Neural crest cell (in vitro differentiated cells): ENCODE data around the gene PIAS1. TPM values are rescaled to one million over a fixed set of nuclear protein-coding genes. Genes with fewer than 3 reads are reported as not detected.
A peak's percentile ranks its signal among the peaks of the same experiment; 100 is the strongest.
"Not testable (repeated sequence)": the region's sequence is repeated elsewhere in the genome, so short reads cannot be mapped to it uniquely, and the experiment has no call there.

ENCODE experiments used
- DNase-seq: peaks from one replicate; pipeline ENCODE4 v3.0.0; 2021; ENCODE audit warnings: low read depth, mixed read lengths, low spot score
- H3K27ac Mint-ChIP-seq: one replicate; pipeline ENCODE4 v1.8.0; 2021; ENCODE audit warnings: mild to moderate bottlenecking, mixed read lengths; ENCODE audit not compliant: unreplicated experiment
- H3K27me3 Mint-ChIP-seq: 2 replicates; pipeline ENCODE4 v1.8.0; 2021; ENCODE audit warnings: low read depth, mild to moderate bottlenecking, mixed read lengths
- H3K36me3 Mint-ChIP-seq: 2 replicates; pipeline ENCODE4 v1.8.0; 2021; ENCODE audit warnings: low read depth, mild to moderate bottlenecking, mixed read lengths
- H3K4me1 Mint-ChIP-seq: 2 replicates; pipeline ENCODE4 v1.8.0; 2021; ENCODE audit warnings: mixed read lengths
- H3K4me3 Mint-ChIP-seq: one replicate; pipeline ENCODE4 v1.8.0; 2021; ENCODE audit warnings: mild to moderate bottlenecking, mixed read lengths
- H3K9me3 Mint-ChIP-seq: 2 replicates; pipeline ENCODE4 v1.8.0; 2021; ENCODE audit warnings: mixed read lengths
- total RNA-seq: library from RNA; stranded (reverse); gene quantifications from 2 replicates; pipeline ENCODE4 v1.2.1, GENCODE V29; 2021
- TF ChIP-seq, protein P1 (sequence below): fragments of 200-600 bp; sonication (generic); conservative IDR thresholded peaks from 2 replicates; pipeline ENCODE4 v1.5.0; 2021; ENCODE audit warnings: antibody characterized with exemption, mild to moderate bottlenecking

PIAS1 gene
- total RNA-seq, 1 donor from 2014 or later: 41.3 TPM

DNA sequence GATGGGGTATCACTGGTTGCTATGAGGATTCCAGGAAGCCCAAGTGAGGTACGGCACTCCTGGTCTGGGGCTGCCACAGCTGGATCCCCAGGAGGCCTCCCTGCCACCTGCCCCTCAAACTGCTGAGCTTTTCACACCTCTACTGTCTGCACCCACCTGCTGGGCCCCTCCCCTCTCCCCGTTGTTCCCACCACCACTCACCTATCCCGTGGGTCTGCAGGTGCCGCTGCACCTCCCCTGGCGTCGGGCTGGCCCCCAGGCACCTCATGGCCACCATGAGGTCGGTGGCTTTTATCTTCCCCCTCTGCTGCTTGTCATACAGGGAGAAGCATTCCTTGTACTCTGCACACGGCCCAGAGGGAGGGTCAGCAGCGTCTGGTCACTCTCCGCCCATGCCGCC is 145.2 kb downstream of the PIAS1 start:
- H3K36me3 Mint-ChIP-seq: peaks cover 9% of the 10 kb centered on the region
- DNase-seq: no peak
- no peak overlapping the region for H3K4me3 Mint-ChIP-seq
- TF ChIP-seq, protein P1, sequence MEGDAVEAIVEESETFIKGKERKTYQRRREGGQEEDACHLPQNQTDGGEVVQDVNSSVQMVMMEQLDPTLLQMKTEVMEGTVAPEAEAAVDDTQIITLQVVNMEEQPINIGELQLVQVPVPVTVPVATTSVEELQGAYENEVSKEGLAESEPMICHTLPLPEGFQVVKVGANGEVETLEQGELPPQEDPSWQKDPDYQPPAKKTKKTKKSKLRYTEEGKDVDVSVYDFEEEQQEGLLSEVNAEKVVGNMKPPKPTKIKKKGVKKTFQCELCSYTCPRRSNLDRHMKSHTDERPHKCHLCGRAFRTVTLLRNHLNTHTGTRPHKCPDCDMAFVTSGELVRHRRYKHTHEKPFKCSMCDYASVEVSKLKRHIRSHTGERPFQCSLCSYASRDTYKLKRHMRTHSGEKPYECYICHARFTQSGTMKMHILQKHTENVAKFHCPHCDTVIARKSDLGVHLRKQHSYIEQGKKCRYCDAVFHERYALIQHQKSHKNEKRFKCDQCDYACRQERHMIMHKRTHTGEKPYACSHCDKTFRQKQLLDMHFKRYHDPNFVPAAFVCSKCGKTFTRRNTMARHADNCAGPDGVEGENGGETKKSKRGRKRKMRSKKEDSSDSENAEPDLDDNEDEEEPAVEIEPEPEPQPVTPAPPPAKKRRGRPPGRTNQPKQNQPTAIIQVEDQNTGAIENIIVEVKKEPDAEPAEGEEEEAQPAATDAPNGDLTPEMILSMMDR: no peak
- peaks cover 29% of the 10 kb centered on the region for H3K4me1 Mint-ChIP-seq
- peaks cover 3% of the 10 kb centered on the region for H3K27me3 Mint-ChIP-seq
- no peaks in the 10 kb centered on the region for H3K9me3 Mint-ChIP-seq
- H3K27ac Mint-ChIP-seq: no peak overlapping the region

DNA sequence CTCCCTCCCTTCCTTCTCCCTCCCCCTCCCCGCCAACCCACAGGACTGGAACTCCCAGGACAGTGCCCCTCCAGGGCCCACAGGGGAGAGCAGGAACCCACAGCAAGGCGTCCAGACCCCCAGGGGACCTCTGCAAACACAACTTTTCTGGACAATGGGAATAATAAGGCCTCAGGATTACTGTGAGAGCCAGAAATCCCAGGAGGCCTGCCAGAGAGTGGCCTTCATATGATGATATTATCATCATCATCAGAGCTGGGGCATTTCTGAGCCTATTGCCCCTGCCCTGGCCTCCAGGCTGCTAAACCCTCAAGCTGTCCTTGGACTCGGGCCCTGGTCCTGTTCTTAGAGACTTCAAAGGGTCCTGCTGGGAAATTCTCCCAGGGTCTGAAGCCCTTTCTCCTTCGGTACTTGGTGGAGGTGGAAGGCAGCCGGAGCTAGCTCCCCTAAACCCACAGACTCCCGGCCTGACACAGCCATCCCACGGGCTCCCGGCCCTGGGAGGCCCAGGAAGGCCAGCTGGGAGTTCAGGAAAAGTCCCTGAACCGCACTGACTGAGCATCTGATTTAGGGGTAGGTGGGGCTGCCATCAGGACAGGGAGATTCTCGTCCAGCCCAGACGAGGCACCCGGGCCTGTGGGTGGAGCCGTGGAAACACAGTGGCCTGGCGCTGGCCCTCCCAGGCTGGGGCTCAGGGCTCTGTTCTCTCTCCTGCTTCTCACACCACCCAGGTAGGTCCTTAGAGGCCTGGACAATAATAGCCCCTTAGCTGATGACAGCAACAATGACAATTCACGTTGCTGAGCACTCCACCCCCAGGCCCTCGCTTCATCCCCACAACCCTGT is 146.1 kb downstream of the PIAS1 start:
- no peak for DNase-seq
- TF ChIP-seq, protein P1: no peak
- Mint-ChIP-seq H3K9me3 (no peaks in the 10 kb centered on the region), H3K27ac (no peak overlapping the region), H3K27me3 (no peaks in the 10 kb centered on the region), H3K4me1 (peaks cover 22% of the 10 kb centered on the region), H3K4me3 (no peak overlapping the region), H3K36me3 (peaks cover 3% of the 10 kb centered on the region)

DNA sequence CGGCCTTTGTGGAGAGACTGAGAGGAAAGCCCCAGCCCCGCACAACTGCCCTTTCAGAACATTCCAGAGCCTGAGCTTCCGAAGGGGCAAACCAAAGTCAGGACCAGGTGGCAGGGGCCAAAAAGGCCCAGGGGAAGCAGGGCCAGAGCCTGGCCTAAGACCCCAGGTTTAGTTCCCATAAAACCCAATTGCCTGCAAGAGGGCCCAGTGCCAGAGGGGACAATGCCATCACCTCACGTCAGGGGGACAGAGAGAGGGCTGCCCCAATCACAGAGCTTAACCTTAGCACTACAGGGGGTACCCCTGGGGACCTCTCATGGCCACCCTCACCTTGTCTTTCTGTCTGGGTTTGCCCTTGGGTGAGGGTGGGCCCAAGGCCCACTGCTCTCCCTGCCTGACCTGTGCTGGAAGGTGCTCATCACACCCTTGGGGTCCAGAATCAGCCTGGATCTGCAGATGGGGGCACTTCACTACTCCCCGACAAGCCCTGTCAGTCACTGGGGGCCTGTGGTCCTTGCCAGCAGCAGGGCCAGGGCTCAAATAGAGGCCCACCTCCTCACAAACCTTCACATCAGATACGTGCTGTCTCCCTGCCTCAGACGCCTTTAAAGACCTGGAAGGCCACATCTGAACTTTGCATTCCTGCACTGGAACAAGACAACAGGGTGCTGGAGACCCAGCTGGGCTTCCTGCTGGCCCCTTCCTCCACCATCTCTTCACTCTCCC is 147.2 kb downstream of the PIAS1 start:
- TF ChIP-seq, protein P1: no peak
- Mint-ChIP-seq H3K27me3 (no peaks in the 10 kb centered on the region), H3K36me3 (peaks cover 3% of the 10 kb centered on the region), H3K27ac (peak overlapping the region; percentile 4), H3K4me3 (no peak overlapping the region), H3K9me3 (no peaks in the 10 kb centered on the region), H3K4me1 (peaks cover 16% of the 10 kb centered on the region)
- no peak for DNase-seq

DNA sequence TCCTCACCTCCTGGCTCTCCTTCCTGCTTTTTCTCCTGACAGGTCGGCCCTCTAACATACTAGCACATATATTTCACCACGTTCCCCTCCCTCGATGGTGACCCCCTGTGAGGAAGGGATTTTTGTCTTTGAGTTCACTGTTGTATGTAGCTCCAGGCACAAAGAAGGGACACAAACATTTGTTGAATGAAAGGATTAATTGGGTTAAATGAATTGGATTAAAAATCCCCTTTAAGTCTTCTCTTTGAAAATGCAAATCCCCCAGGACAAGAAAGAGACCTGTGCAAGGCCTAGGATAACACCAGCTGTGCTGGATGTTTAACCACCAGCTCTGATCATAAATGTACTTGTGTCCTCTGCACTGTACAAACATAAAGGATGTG is 147.8 kb downstream of the PIAS1 start:
- no peak overlapping the region for H3K4me3 Mint-ChIP-seq
- DNase-seq: no peak
- peak overlapping the region; percentile 4 for H3K27ac Mint-ChIP-seq
- H3K27me3 Mint-ChIP-seq: no peaks in the 10 kb centered on the region
- H3K9me3 Mint-ChIP-seq: no peaks in the 10 kb centered on the region
- peaks cover 3% of the 10 kb centered on the region for H3K36me3 Mint-ChIP-seq
- TF ChIP-seq, protein P1: no peak
- peaks cover 16% of the 10 kb centered on the region for H3K4me1 Mint-ChIP-seq

DNA sequence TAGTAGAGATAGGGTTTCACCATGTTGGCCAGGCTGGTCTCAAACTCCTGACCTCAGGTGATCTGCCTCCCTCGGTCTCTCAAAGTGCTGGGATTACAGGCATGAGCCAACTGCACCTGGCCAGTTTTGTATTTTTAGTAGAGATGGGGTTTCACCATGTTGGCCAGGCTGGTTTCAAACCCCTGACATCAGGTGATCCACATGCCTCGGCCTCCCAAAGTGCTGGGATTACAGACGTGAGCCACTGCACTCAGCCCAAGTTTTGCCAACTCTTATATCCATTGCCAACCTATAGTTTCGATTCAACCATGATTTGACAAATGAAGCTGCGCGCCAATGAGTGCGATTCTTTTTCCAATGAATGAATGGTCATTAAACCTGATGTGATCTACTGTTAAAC is 148.9 kb downstream of the PIAS1 start:
- not testable (repeated sequence) for H3K9me3 Mint-ChIP-seq, H3K27me3 Mint-ChIP-seq, H3K36me3 Mint-ChIP-seq, DNase-seq, H3K4me3 Mint-ChIP-seq, H3K27ac Mint-ChIP-seq
- peaks cover 16% of the 10 kb centered on the region for H3K4me1 Mint-ChIP-seq

DNA sequence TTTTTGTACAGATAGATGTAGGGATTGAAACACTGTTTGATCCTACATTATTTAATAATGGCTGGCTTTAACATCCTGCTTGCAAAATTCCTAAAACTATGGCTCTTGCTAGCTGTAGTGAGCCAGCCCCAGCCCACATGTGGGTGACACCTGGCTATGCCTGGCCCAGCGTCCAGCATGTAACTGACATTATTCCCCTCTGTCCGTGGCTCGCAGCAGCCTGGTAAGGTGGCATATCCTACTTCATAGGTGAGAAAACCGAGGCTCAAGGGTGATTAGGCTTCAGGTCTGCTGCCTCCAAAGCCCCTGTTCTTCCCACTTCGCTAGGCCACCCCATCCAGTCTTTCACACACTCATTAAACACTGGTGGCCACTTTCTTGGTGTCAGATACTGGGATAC is 149.4 kb downstream of the PIAS1 start:
- TF ChIP-seq, protein P1: no peak
- DNase-seq: no peak
- Mint-ChIP-seq H3K27me3 (no peaks in the 10 kb centered on the region), H3K4me3 (no peak overlapping the region), H3K4me1 (peaks cover 16% of the 10 kb centered on the region), H3K9me3 (no peaks in the 10 kb centered on the region), H3K27ac (no peak overlapping the region), H3K36me3 (peaks cover 3% of the 10 kb centered on the region)
